Neural progenitor cell (in vitro differentiated cells): ENCODE results near the gene MTR. TPM values are rescaled to one million over a fixed set of nuclear protein-coding genes. Genes with fewer than 3 reads are reported as not detected.

ENCODE experiments used
- DNase-seq: peaks from one replicate; pipeline ENCODE4 v3.0.0-alpha.2; 2016; ENCODE audit warnings: low spot score
- H2AFZ ChIP-seq: fragments of 200-600 bp; sonication (generic); replicated peaks from 2 replicates; pipeline ENCODE4 v1.6.1; 2016; ENCODE audit warnings: antibody characterized with exemption
- H3F3A ChIP-seq: fragments of 200-600 bp; sonication (generic); 2 replicates; pipeline ENCODE4 v1.6.1; 2016; ENCODE audit warnings: antibody characterized with exemption, low read depth
- H3K27ac ChIP-seq: fragments of 200-600 bp; sonication (generic); 2 replicates; pipeline ENCODE4 v1.5.1; 2016; ENCODE audit warnings: mild to moderate bottlenecking
- H3K27me3 ChIP-seq: fragments of 200-600 bp; sonication (generic); 2 replicates; pipeline ENCODE4 v1.6.1; 2016; ENCODE audit warnings: mild to moderate bottlenecking, moderate library complexity
- H3K36me3 ChIP-seq: fragments of 200-600 bp; sonication (generic); 2 replicates; pipeline ENCODE4 v1.5.1; 2016
- H3K4me1 ChIP-seq: fragments of 200-600 bp; sonication (generic); 2 replicates; pipeline ENCODE4 v1.6.1; 2016; ENCODE audit warnings: mixed run types
- H3K4me2 ChIP-seq: fragments of 200-600 bp; sonication (generic); 2 replicates; pipeline ENCODE4 v1.6.1; 2016
- H3K4me3 ChIP-seq: fragments of 200-600 bp; sonication (generic); 2 replicates; pipeline ENCODE4 v1.5.1; 2016
- H3K79me2 ChIP-seq: fragments of 200-600 bp; sonication (generic); 2 replicates; pipeline ENCODE4 v1.6.1; 2016; ENCODE audit warnings: low read depth
- H3K9ac ChIP-seq: fragments of 200-600 bp; sonication (generic); 2 replicates; pipeline ENCODE4 v1.6.1; 2016
- H3K9me3 ChIP-seq: fragments of 200-600 bp; sonication (generic); 2 replicates; pipeline ENCODE4 v1.5.1; 2016; ENCODE audit warnings: low read depth
- H4K20me1 ChIP-seq: fragments of 200-600 bp; sonication (generic); 2 replicates; pipeline ENCODE4 v1.6.1; 2016; ENCODE audit warnings: low read depth
- H3K27ac Mint-ChIP-seq: 3 replicates; pipeline ENCODE4 v1.8.0; 2021; ENCODE audit warnings: mixed read lengths
- H3K27me3 Mint-ChIP-seq: 2 replicates; pipeline ENCODE4 v1.8.0; 2022; ENCODE audit warnings: low read depth, mild to moderate bottlenecking, inconsistent platforms, moderate library complexity, mixed read lengths; ENCODE audit not compliant: insufficient read depth
- H3K36me3 Mint-ChIP-seq: 3 replicates; pipeline ENCODE4 v1.8.0; 2021; ENCODE audit warnings: mixed read lengths
- H3K4me1 Mint-ChIP-seq: 3 replicates; pipeline ENCODE4 v1.8.0; 2021; ENCODE audit warnings: mixed read lengths
- H3K4me3 Mint-ChIP-seq: 3 replicates; pipeline ENCODE4 v1.8.0; 2021; ENCODE audit warnings: mild to moderate bottlenecking, moderate library complexity, mixed read lengths
- H3K9me3 Mint-ChIP-seq: 3 replicates; pipeline ENCODE4 v1.8.0; 2020; ENCODE audit warnings: mixed read lengths
- CTCF ChIP-seq: fragments of 200-600 bp; sonication (generic); IDR thresholded peaks from 2 replicates; pipeline ENCODE4 v1.5.1; 2017; ENCODE audit warnings: antibody characterized with exemption, mild to moderate bottlenecking
- EZH2 ChIP-seq: fragments of 200-600 bp; sonication (generic); IDR thresholded peaks from 2 replicates; pipeline ENCODE4 v1.6.1; 2017; ENCODE audit warnings: antibody characterized with exemption, mild to moderate bottlenecking, moderate library complexity
- EZH2phosphoT487 ChIP-seq: fragments of 200-600 bp; sonication (generic); IDR thresholded peaks from 2 replicates; pipeline ENCODE4 v1.6.1; 2017; ENCODE audit warnings: antibody characterized with exemption
- total RNA-seq: library from RNA; depleted of rRNA; stranded (reverse); fragments of >200 nt; gene quantifications from 2 replicates; pipeline ENCODE4 v1.2.3, GENCODE V29; 2015; ENCODE audit warnings: low replicate concordance

MTR gene
- total RNA-seq, 1 donor from 2014 or later: 27.3 TPM

- Histone ChIP-seq H3K4me3 (no peak overlapping the region), H3K9ac (no peak overlapping the region), H3K79me2 (no peaks in the 10 kb centered on the region), H3F3A (no peaks in the 10 kb centered on the region), H3K4me2 (no peak overlapping the region), H3K4me1 (no peaks in the 10 kb centered on the region), H3K27ac (no peak overlapping the region), H3K9me3 (no peaks in the 10 kb centered on the region), H2AFZ (no peak overlapping the region), H3K27me3 (no peaks in the 10 kb centered on the region), H3K36me3 (no peaks in the 10 kb centered on the region), H4K20me1 (no peaks in the 10 kb centered on the region)
- peaks cover 26% of the 10 kb centered on the region for H3K36me3 Mint-ChIP-seq
- TF ChIP-seq EZH2phosphoT487 (no peak), CTCF (no peak), EZH2 (no peak)
- H3K9me3 Mint-ChIP-seq: no peaks in the 10 kb centered on the region
- no peaks in the 10 kb centered on the region for H3K27me3 Mint-ChIP-seq
- no peak overlapping the region for H3K4me3 Mint-ChIP-seq
- no peaks in the 10 kb centered on the region for H3K4me1 Mint-ChIP-seq
- H3K27ac Mint-ChIP-seq: no peak overlapping the region
- DNase-seq: no peak
Measured at GRCh38 chr1:236810018-236810417, 14.9 kb downstream of the MTR start.

GRCh38 chr1:236812334-236813030 lies 17.4 kb downstream of the MTR start:
- Histone ChIP-seq H3K36me3 (no peaks in the 10 kb centered on the region), H4K20me1 (no peaks in the 10 kb centered on the region), H3K27ac (no peak overlapping the region), H3F3A (no peaks in the 10 kb centered on the region), H3K4me1 (no peaks in the 10 kb centered on the region), H2AFZ (no peak overlapping the region), H3K9ac (no peak overlapping the region), H3K9me3 (no peaks in the 10 kb centered on the region), H3K27me3 (no peaks in the 10 kb centered on the region), H3K4me3 (no peak overlapping the region), H3K79me2 (no peaks in the 10 kb centered on the region), H3K4me2 (no peak overlapping the region)
- Mint-ChIP-seq H3K27me3 (no peaks in the 10 kb centered on the region), H3K36me3 (peaks cover 23% of the 10 kb centered on the region), H3K4me3 (no peak overlapping the region), H3K4me1 (no peaks in the 10 kb centered on the region), H3K27ac (no peak overlapping the region), H3K9me3 (no peaks in the 10 kb centered on the region)
- no peak for TF ChIP-seq CTCF
- no peak for TF ChIP-seq EZH2
- TF ChIP-seq EZH2phosphoT487: no peak
- no peak for DNase-seq

- Histone ChIP-seq H3K4me1 (peaks cover 6% of the 10 kb centered on the region), H2AFZ (no peak overlapping the region), H3F3A (no peaks in the 10 kb centered on the region), H3K36me3 (no peaks in the 10 kb centered on the region), H3K4me2 (no peak overlapping the region), H3K79me2 (no peaks in the 10 kb centered on the region), H3K9ac (no peak overlapping the region), H3K4me3 (no peak overlapping the region), H3K27me3 (no peaks in the 10 kb centered on the region), H4K20me1 (no peaks in the 10 kb centered on the region), H3K9me3 (no peaks in the 10 kb centered on the region), H3K27ac (no peak overlapping the region)
- DNase-seq: no peak
- H3K4me3 Mint-ChIP-seq: no peak overlapping the region
- H3K9me3 Mint-ChIP-seq: no peaks in the 10 kb centered on the region
- no peaks in the 10 kb centered on the region for H3K27me3 Mint-ChIP-seq
- no peak for TF ChIP-seq EZH2phosphoT487
- TF ChIP-seq CTCF: no peak
- no peak for TF ChIP-seq EZH2
- H3K27ac Mint-ChIP-seq: no peak overlapping the region
- no peaks in the 10 kb centered on the region for H3K4me1 Mint-ChIP-seq
- H3K36me3 Mint-ChIP-seq: peaks cover 15% of the 10 kb centered on the region
Measured at GRCh38 chr1:236815941-236816340, 20.8 kb downstream of the MTR start.
